Motor neuron (in vitro differentiated cells): ENCODE measurements around the gene LDB2. TPM values are rescaled to one million over a fixed set of nuclear protein-coding genes. Genes with fewer than 3 reads are reported as not detected.
"Not testable (repeated sequence)": the region's sequence is repeated elsewhere in the genome, so short reads cannot be mapped to it uniquely, and the experiment has no call there.

ENCODE experiments used
- ATAC-seq, 8 experiments: fragments of 200-7000 bp; cut with Tn5 transposase; replicated peaks in 6 of 8; 2 replicates each; pipeline ENCODE4 v1.8.0; 2021; ENCODE audit warnings: mild to moderate bottlenecking in 8 of 8, moderate library complexity in 8 of 8
- H3K27ac ChIP-seq, 2 donors: fragments of 250-450 bp; sonication (Bioruptor Pico); 2 replicates each; pipeline ENCODE4 v1.9.0; 2021; ENCODE audit warnings: antibody characterized with exemption in 2 of 2, mild to moderate bottlenecking in 2 of 2, moderate library complexity in 1 of 2
- H3K4me1 ChIP-seq, 2 donors: fragments of 250-450 bp; sonication (Bioruptor Pico); replicated peaks in 1 of 2; 2 replicates each; pipeline ENCODE4 v1.6.1; 2021; ENCODE audit warnings: antibody characterized with exemption in 2 of 2, mild to moderate bottlenecking in 2 of 2, moderate library complexity in 1 of 2
- H3K4me3 ChIP-seq, 5 donors: fragments of 250-450 bp; sonication (Bioruptor Pico); 2 replicates each; pipeline ENCODE4 v1.9.0; 2021; ENCODE audit warnings: antibody characterized with exemption in 5 of 5, mild to moderate bottlenecking in 5 of 5, moderate library complexity in 4 of 5
- WGBS, 10 experiments: fragments of 450-650 bp; shearing (Covaris generic); methylation state at CpG; one replicate each; pipeline ENCODE4 v1.0.0; 2022; 5-methylcytosine and 5-hydroxymethylcytosine counted together
- in situ Hi-C, 9 experiments: fragments of 400-800 bp; cut with MboI; loops; one replicate each; pipeline ENCODE4 v1.15.0; 2021; ENCODE audit warnings: low sequenced_read_pairs in 9 of 9, low pct_unique_long_range_greater_than_20kb in 2 of 9; ENCODE audit not compliant: unreplicated experiment in 9 of 9
- total RNA-seq, 8 experiments: library from RNA; unstranded; fragments of 300-600 nt; gene quantifications; 2 replicates each; pipeline versions ENCODE4 v1.2.3 to v1.2.4, GENCODE V29; 2022

The LDB2 gene
- total RNA-seq, 8 experiments from 2014 or later, result 5.8 to 107 (median 20.9) TPM

DNA sequence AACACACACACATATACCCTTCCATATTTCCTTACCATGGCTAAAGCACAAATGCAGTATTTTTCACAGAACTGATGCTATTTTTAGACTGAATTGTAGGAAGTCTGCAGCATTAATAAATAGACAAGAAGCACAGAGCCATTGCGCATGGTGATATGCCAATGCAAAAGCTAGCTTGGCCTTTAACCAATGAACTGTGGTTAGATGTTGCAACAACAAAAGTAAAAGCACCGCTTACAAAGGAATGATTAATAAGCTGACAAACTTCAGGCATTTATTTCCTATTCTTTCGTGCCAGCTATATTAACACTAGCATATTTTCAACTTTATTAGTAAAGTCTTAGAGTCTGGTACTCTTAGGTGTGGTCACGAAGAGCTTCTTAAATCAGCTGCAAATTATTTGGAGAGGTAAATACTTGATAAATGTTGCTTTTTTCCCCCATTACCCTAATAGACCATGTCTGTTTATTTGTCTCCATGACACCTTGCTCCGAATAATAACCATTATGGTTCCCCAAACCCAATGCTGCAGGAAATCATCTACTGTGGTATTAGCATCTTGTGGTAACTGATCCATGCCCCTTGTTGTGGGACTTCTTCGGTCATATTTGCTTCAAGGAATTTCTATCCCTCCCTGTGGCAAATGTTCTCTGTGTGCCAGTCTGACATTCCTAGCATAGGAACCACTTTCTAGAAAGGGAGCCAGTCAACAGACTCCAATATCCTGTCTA, 366.0 kb downstream of the LDB2 start:
- WGBS, 10 experiments, result 9 to 100% (median 88%) methylated on average over 1 to 6 of the region's 6 CpGs; no CpG with 5 or more reads in 2 of the 10 experiments
- Histone ChIP-seq H3K4me3 (no peak overlapping the region), H3K4me1 (peaks cover 0 to 7% of the 10 kb centered on the region in 2 donors), H3K27ac (no peak overlapping the region)
- ATAC-seq, result peak in 4 of 8 experiments; percentile 7 to 88 (median 63)
- in situ Hi-C loops, result loop anchor here in 1 of 9 experiments (25.0 kb wide), 1 partner anchor 205 kb away; no protein-coding TSS in a partner anchor

DNA sequence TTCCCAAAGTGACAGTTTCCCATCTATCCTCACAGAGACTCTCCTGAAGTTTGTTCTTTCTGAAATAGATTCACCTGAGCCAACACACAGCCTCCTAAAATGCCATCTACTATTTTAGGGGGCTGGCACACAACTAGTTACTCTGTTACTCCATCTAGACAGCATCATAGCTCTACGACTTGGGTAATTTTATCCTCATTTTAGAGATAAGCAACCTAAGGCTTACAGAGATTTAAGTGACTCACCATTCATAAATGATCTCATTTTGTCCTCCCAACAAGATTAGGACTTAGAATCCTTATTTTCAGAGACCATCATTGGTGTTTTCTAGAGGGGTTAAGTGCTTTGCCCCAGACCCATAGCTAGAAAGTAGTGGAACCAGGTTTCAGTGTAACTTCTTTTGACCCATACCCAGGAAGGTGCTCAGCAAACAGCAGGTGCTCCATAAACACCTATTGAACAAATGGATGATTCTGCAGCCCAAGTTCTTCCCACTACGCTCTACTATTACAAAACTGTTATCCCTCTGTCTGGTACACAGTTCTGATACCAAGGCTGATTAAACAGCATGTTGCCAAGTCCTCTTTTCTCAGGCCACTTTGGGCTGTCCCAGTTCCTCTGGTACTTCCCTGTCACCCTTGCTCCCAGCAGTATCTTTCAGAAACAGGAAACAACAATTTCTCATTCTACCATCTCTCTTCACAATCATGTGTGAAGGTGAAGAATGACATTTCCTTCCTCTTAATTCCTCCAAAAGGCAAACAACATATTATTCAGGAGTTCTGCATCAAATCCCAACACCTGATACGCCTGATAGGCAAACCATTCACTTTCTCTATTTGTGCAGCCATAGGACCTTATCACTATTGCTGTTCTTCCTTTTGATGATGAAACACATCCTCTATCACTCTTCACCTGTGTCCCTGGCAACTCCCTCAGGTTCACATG, 367.5 kb downstream of the LDB2 start:
- no peak for ATAC-seq
- Histone ChIP-seq H3K27ac (no peak overlapping the region), H3K4me1 (peaks cover 0 to 7% of the 10 kb centered on the region in 2 donors), H3K4me3 (no peak overlapping the region)
- in situ Hi-C loops, result loop anchor here in 1 of 9 experiments (25.0 kb wide), 1 partner anchor 206 kb away; no protein-coding TSS in a partner anchor
- 47 to 100% (median 86%) methylated on average over 1 to 3 of the region's 3 CpGs; no CpG with 5 or more reads in 2 of the 10 experiments for WGBS, 10 experiments

DNA sequence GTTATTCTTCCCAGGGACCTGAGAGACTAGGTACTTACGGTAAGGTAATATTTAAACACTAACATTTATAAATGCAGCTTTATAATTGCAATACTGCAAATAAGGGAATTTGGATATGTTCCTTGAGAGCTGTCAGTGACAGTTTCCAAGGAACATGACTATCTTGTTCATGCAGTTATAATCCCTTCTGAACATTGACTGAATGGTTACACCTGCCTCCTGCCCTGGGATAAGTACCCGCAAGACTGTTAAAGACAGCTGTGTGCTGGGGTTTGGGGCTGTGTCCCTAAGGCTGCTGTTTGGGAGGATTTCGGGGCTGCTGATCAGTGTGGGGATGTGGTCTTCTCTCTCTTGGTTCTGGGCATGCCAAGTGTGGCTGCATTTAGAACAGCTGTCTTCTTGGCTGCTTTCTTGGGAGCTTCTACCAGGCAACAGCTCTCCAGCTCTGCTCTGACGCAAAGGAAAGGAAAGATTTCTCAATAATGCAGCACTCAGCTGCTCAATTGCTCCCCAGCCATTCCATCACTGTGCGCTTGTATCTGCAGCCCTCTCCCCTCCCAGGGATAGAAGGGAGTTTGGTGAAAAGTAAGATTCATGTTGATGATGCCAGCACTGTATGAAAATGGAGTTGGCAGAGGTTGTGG, 373.4 kb downstream of the LDB2 start:
- in situ Hi-C loops, result loop anchor here in 1 of 9 experiments (25.0 kb wide), 1 partner anchor 212 kb away; no protein-coding TSS in a partner anchor
- Histone ChIP-seq H3K4me1 (peaks cover 8 to 11% of the 10 kb centered on the region in 2 donors), H3K4me3 (no peak overlapping the region), H3K27ac (no peak overlapping the region)
- ATAC-seq, result peak in 2 of 8 experiments; percentile 34 to 41
- 60 to 100% (median 95%) methylated on average over 1 to 5 of the region's 5 CpGs; no CpG with 5 or more reads in 1 of the 10 experiments for WGBS, 10 experiments

DNA sequence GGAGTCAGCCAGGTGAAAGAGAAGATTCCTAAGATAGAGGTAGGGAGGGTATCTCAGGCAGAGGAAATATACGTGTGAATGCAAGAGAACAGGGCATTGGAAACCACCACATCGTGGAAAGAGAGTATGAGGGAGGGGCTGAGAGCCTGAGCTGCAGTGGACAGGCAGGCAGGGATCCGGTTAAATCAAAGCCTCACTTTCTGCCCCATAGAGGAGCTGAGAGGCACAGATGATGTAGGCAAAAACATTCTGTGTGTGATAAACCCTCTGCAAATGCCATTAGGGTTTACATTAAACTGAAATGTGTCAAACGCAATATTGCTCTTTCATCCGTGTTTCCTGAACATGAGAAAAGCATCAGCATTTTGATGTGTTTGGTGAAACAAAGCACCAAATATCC, 374.0 kb downstream of the LDB2 start:
- in situ Hi-C loops, result no loop called here
- Histone ChIP-seq H3K27ac (no peak overlapping the region), H3K4me1 (peaks cover 8 to 11% of the 10 kb centered on the region in 2 donors), H3K4me3 (no peak overlapping the region)
- 28 to 89% (median 62%) methylated on average over 1 to 5 of the region's 5 CpGs; no CpG with 5 or more reads in 2 of the 10 experiments for WGBS, 10 experiments
- ATAC-seq, result peak in 4 of 8 experiments; percentile 37 to 48 (median 46)

DNA sequence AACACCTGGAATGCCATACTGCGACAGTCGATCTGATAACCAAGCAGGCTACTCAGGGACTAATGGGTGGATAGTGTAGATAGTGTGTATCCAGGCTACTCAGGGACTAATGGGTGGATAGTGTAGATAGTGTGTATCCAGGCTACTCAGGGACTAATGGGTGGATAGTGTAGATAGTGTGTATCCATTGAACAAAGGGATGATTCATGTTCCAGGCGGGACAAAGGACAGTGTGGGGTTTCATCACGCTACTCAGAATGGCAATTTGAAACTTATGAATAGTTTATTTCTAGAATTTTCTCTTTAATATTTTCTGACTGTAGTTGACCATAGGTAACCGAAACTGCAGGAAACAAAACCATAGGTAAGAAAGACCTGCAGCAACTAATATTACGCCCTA, 374.9 kb downstream of the LDB2 start:
- 91 to 100% (median 96%) methylated on average over 1 to 6 of the region's 6 CpGs for WGBS, 10 experiments
- peaks cover 8 to 11% of the 10 kb centered on the region in 2 donors for H3K4me1 ChIP-seq
- in situ Hi-C loops, H3K27ac ChIP-seq, H3K4me3 ChIP-seq: not testable (repeated sequence)
- peak in 5 of 8 experiments; percentile 20 to 85 (median 44) for ATAC-seq

DNA sequence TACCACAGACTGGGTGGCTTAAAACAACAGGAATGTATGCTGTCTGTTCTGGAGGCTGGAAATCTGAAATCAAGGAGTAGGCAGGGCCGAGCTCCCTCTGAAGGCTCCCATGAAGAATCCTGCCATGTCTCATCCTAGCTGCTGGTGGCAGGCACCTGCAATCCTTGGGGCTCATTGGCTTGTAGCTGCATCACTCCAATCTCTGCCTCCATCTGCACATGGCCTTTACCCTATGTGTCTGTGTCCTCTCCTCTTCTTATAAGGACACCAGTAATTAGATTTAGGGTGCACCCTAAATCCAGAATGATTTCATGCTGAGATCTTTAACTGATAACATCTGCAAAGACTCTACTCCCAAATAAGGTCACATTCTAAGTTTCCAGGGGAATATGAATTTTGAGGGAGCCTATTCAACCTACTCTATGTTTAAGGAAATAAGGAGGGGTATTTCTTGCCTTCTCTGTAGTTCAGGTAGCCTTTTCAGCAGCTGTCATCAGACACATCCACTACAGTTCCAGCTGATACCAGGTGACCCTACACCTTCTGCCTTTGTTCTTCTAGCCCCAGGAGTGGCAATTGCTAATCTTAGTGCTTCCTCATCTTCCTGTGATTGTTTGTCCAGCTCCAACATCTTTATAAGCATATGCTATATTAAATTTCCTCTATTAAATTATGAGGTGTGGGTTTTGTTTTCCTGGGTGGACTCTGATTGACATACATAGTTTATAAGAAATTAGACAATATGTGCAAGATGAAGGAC, 377.1 kb downstream of the LDB2 start:
- in situ Hi-C loops, result no loop called here
- no peak for ATAC-seq
- Histone ChIP-seq H3K4me1 (peaks cover 18 to 25% of the 10 kb centered on the region in 2 donors), H3K27ac (no peak overlapping the region), H3K4me3 (no peak overlapping the region)
- WGBS, 10 experiments, result 60 to 100% (median 100%) methylated on average over 1 of the region's 1 CpG; no CpG with 5 or more reads in 6 of the 10 experiments

DNA sequence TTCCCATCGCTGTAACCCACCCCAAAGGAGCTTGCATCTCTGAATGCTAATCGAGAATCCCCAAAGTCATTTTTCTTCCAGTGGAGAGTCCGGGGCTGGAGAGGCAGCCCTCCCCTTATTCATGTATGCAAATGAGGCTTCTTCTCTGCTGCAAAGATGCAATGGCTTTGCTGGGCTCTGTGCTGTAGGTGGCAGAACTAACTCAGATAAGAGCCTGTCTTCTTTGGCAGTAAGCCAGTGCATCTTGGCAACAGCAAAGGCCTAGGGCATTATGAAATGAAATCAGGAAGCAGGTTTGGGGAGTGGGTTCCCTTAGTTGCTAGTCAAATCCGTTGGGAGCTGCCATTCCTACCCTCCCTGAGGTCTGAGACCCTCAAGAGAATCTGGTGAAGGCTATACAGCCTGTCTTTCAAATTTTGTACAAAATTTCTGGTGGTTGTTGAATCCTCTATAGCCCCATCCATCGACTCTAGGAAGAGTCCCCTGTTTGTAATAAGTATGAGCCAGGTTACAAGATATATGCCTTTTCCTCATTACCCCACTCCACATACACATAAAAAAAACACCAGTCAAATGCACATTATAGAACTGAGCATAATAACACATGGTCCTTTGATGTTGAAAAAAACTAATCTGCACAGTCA, 381.5 kb downstream of the LDB2 start:
- WGBS, 10 experiments, result 8 to 60% (median 35%) methylated on average over 2 to 5 of the region's 5 CpGs; no CpG with 5 or more reads in 2 of the 10 experiments
- ATAC-seq, result peak; percentile 90 to 99 (median 97)
- no peak overlapping the region for H3K4me3 ChIP-seq
- peaks cover 10 to 15% of the 10 kb centered on the region in 2 donors for H3K4me1 ChIP-seq
- in situ Hi-C loops, result no loop called here
- no peak overlapping the region for H3K27ac ChIP-seq

DNA sequence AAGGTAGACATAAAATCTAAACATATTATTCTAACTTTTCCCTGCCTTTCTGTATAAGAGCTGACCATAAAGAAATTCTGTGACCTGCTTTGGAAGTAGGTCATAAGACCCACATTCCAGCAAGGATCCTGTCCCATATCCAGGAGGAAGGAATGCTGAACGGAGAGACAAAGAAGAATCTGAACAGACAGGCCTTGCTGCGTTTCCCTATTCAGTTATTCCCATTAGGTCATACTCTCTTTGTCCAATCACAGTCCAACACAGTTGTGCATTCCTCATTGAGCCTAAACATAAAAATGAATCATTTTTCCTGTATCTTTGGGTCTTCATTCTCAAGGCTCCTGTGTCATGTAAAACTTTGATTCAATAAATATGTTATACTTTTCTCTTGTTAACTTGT, 384.6 kb downstream of the LDB2 start:
- in situ Hi-C loops, result no loop called here
- H3K4me1 ChIP-seq, result peaks cover 10 to 15% of the 10 kb centered on the region in 2 donors
- 66 to 93% (median 80%) methylated on average over 1 to 2 of the region's 2 CpGs; no CpG with 5 or more reads in 2 of the 10 experiments for WGBS, 10 experiments
- H3K4me3 ChIP-seq, result no peak overlapping the region
- ATAC-seq, result no peak
- no peak overlapping the region for H3K27ac ChIP-seq

DNA sequence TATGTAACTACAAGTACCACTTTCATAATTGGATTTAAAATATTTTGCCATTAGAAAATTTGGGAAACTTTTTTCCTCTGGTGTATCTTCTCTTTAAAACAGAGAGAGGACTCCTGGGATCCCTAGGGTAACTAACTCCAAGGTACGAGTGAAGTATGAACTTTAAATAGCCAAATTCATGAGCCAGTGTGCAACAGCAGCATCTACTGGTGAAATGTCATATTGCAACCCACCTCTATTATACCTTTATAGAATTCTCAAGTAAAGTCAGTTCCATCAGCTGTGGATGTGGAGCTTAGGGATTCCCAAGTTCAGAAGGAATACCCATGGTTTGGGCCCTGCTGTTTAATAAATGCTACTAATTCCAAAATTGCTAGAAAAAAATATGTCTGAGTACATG, 389.5 kb downstream of the LDB2 start:
- in situ Hi-C loops, result no loop called here
- no peak for ATAC-seq
- peaks cover 2 to 8% of the 10 kb centered on the region in 2 donors for H3K4me1 ChIP-seq
- no peak overlapping the region for H3K27ac ChIP-seq
- no peak overlapping the region for H3K4me3 ChIP-seq
- WGBS, 10 experiments, result 20 to 100% (median 73%) methylated on average over 1 of the region's 1 CpG; no CpG with 5 or more reads in 2 of the 10 experiments

DNA sequence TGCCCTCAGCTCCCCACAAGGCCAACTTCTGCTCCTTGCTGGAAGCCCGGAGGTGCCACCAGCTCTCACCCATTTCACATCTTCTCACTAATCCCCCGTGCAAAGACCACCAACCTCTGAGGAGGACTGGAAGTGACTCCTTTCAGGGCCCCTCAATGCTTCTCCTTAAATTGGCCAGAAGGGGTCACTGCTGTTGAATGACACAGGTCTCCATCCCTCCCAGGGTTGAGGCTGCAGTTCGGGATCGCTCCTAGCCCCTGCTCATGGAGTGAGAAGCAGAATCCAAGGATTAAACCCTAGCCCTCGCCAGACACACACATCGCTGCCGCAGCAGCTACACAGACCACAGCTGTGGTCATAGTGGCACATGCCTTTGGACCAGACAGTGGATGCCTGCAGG, 392.7 kb downstream of the LDB2 start:
- ATAC-seq, result peak in 3 of 8 experiments; percentile 30 to 70 (median 42)
- H3K27ac ChIP-seq, result no peak overlapping the region
- 0 to 100% (median 86%) methylated on average over 1 to 7 of the region's 7 CpGs; no CpG with 5 or more reads in 3 of the 10 experiments for WGBS, 10 experiments
- in situ Hi-C loops, result no loop called here
- H3K4me3 ChIP-seq, result no peak overlapping the region
- peaks cover 2 to 8% of the 10 kb centered on the region in 2 donors for H3K4me1 ChIP-seq

DNA sequence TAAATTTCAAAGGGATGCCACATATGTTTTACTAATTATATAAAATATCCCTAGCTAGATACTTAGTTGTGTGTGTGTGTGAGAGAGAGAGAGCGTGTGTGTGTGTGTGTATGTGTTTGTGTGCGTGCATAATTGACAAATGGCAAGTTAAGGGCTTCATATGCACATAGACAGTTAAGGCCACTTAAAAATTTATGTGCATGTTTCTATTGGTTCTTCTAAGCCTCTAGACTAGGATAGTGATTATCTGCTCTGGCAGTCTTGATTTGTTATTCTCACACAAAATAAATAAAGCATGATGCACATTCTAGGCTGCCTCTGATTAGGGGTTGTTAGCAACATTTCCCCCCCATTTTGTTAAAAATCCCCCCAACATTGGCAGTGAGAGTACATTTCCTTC, 393.2 kb downstream of the LDB2 start:
- Histone ChIP-seq H3K4me1 (peaks cover 2 to 8% of the 10 kb centered on the region in 2 donors), H3K27ac (no peak overlapping the region), H3K4me3 (no peak overlapping the region)
- in situ Hi-C loops, result no loop called here
- peak in 5 of 8 experiments; percentile 26 to 84 (median 61) for ATAC-seq
- 46 to 100% (median 83%) methylated on average over 1 to 2 of the region's 2 CpGs; no CpG with 5 or more reads in 6 of the 10 experiments for WGBS, 10 experiments
